ENCODE results near the gene COQ8B. TPM values are rescaled to one million over a fixed set of nuclear protein-coding genes. Genes with fewer than 3 reads are reported as not detected.
A peak's percentile ranks its signal among the peaks of the same experiment; 100 is the strongest.
"Not testable (repeated sequence)": the region's sequence is repeated elsewhere in the genome, so short reads cannot be mapped to it uniquely, and the experiment has no call there.

The COQ8B gene
- total RNA-seq, result 20.0 and 30.4 TPM in 2 replicates

DNA sequence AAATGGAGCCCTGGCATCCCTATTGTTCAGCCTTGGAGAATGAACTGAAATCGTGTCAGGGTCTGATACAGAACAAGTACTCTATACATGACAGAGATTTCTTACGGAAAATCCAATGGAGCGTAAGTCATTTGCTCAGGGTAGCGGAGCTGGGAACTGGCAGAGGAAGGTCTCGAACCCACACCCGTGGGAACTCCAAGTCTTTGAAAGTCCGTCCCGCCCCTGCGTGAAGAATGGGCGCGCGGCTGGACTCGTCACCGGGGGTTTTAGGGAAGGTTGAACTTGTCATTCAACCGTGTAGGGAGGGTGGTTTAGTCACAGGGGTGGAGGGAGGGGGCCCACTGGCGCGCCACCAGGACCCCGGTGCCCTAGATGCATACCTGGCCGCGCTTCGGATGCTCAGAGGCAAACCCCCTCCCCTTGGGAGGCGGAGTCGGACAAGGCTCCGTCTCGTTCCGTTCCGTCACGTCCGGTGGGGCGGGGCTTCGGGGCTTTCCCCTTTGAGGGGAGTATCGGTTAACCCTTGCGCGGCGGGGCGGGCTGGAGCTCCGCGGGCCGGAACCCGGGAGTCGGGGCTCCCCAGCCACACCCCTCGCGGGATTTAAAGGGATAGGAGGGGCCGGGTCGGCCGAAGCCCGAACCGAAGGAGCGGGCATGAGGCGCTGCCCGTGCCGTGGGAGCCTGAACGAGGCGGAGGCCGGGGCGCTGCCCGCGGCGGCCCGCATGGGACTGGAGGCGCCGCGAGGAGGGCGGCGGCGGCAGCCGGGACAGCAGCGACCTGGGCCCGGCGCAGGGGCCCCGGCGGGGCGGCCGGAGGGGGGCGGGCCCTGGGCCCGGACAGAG, at the start of gene COQ8B, which contains the start of gene ITPKC:
COQ8B (minus strand) TSS at position 405 of the 843 bp plus-strand sequence. CDS start 2,254 bp downstream, outside the sequence.
ITPKC (plus strand) TSS at position 631 of the 843 bp plus-strand sequence; CDS start at position 655, 24 bp downstream.
- H3K27me3 ChIP-seq (ENCODE audit: control insufficient read depth, insufficient read depth, low read length), result no peaks in the 10 kb centered on the region
- TF ChIP-seq, protein P1, sequence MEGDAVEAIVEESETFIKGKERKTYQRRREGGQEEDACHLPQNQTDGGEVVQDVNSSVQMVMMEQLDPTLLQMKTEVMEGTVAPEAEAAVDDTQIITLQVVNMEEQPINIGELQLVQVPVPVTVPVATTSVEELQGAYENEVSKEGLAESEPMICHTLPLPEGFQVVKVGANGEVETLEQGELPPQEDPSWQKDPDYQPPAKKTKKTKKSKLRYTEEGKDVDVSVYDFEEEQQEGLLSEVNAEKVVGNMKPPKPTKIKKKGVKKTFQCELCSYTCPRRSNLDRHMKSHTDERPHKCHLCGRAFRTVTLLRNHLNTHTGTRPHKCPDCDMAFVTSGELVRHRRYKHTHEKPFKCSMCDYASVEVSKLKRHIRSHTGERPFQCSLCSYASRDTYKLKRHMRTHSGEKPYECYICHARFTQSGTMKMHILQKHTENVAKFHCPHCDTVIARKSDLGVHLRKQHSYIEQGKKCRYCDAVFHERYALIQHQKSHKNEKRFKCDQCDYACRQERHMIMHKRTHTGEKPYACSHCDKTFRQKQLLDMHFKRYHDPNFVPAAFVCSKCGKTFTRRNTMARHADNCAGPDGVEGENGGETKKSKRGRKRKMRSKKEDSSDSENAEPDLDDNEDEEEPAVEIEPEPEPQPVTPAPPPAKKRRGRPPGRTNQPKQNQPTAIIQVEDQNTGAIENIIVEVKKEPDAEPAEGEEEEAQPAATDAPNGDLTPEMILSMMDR (IDR thresholded peaks at IDR 0.05; ENCODE audit: insufficient read depth, low read length, poor library complexity, severe bottlenecking), result no peak
- H3K36me3 ChIP-seq (ENCODE audit: control insufficient read depth, insufficient read depth, low read length), result no peaks in the 10 kb centered on the region
- peak within 1 kb of the TSS; percentile 61 for H3K4me3 ChIP-seq (ENCODE audit: low read depth, low read length)
- peak; percentile 88 for DNase-seq (ENCODE audit: low read depth)

- not testable (repeated sequence) for H3K36me3 ChIP-seq (ENCODE audit: control insufficient read depth, insufficient read depth, low read length); H3K27me3 ChIP-seq (ENCODE audit: control insufficient read depth, insufficient read depth, low read length); H3K4me3 ChIP-seq (ENCODE audit: low read depth, low read length); DNase-seq (ENCODE audit: low read depth)
Observed at GRCh38 chr19:40766385-40766784, 49.7 kb upstream of the COQ8B start.

DNA sequence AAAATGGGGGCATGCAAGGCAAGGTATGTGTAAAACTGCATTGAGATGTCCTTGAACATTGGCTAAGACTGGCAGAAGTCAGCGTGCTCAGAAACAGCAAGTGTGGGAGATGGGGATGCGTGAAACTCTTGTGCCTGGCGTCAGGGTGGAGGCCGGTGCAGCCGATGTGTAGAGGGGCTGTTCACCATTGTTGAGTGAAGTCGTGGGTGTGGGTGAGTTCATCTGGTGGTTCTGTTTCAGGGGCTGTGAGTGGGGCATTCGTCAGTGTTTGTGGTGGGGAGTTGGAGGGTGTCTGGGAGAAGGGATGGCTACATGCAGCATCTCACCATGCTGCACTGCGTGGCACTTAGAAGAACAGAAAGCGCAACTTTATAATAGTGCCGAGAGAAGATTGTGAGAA, 47.3 kb upstream of the COQ8B start:
- TF ChIP-seq, protein P1 (IDR thresholded peaks at IDR 0.05; ENCODE audit: insufficient read depth, low read length, poor library complexity, severe bottlenecking), result no peak
- no peak for DNase-seq (ENCODE audit: low read depth)
- peaks cover 5% of the 10 kb centered on the region for H3K36me3 ChIP-seq (ENCODE audit: control insufficient read depth, insufficient read depth, low read length)

GRCh38 chr19:40763526-40763925, 46.8 kb upstream of the COQ8B start:
- TF ChIP-seq, protein P1 (IDR thresholded peaks at IDR 0.05; ENCODE audit: insufficient read depth, low read length, poor library complexity, severe bottlenecking), result no peak
- Histone ChIP-seq H3K4me3 (ENCODE audit: low read depth, low read length) (no peak overlapping the region), H3K27me3 (ENCODE audit: control insufficient read depth, insufficient read depth, low read length) (no peaks in the 10 kb centered on the region), H3K36me3 (ENCODE audit: control insufficient read depth, insufficient read depth, low read length) (peaks cover 5% of the 10 kb centered on the region)
- DNase-seq (ENCODE audit: low read depth), result no peak

More for the DNA sequence above, 47.3 kb upstream of the COQ8B start:
- no peaks in the 10 kb centered on the region for H3K27me3 ChIP-seq (ENCODE audit: control insufficient read depth, insufficient read depth, low read length)
- H3K4me3 ChIP-seq (ENCODE audit: low read depth, low read length), result no peak overlapping the region

GRCh38 chr19:40762754-40763470, 46.2 kb upstream of the COQ8B start:
- H3K27me3 ChIP-seq (ENCODE audit: control insufficient read depth, insufficient read depth, low read length), result no peaks in the 10 kb centered on the region
- TF ChIP-seq, protein P1 (IDR thresholded peaks at IDR 0.05; ENCODE audit: insufficient read depth, low read length, poor library complexity, severe bottlenecking), result no peak
- H3K36me3 ChIP-seq (ENCODE audit: control insufficient read depth, insufficient read depth, low read length), result peaks cover 5% of the 10 kb centered on the region
- no peak for DNase-seq (ENCODE audit: low read depth)
- H3K4me3 ChIP-seq (ENCODE audit: low read depth, low read length), result no peak overlapping the region

- Histone ChIP-seq H3K4me3 (ENCODE audit: low read depth, low read length) (no peak overlapping the region), H3K36me3 (ENCODE audit: control insufficient read depth, insufficient read depth, low read length) (peaks cover 4% of the 10 kb centered on the region), H3K27me3 (ENCODE audit: control insufficient read depth, insufficient read depth, low read length) (no peaks in the 10 kb centered on the region)
- TF ChIP-seq, protein P1 (IDR thresholded peaks at IDR 0.05; ENCODE audit: insufficient read depth, low read length, poor library complexity, severe bottlenecking), result no peak
- DNase-seq (ENCODE audit: low read depth), result no peak
Observed at GRCh38 chr19:40759352-40759751, 42.7 kb upstream of the COQ8B start.

Measured in kidney epithelial cell (primary cell).